HG03103 (cell line): ENCODE data around the gene SIRPA.

Experiments
- ATAC-seq: cut with Tn5 transposase; IDR thresholded peaks from one replicate; pipeline ENCODE4 v1.9.1; 2021; ENCODE audit warnings: low read depth; ENCODE audit not compliant: unreplicated experiment

Gene SIRPA

DNA sequence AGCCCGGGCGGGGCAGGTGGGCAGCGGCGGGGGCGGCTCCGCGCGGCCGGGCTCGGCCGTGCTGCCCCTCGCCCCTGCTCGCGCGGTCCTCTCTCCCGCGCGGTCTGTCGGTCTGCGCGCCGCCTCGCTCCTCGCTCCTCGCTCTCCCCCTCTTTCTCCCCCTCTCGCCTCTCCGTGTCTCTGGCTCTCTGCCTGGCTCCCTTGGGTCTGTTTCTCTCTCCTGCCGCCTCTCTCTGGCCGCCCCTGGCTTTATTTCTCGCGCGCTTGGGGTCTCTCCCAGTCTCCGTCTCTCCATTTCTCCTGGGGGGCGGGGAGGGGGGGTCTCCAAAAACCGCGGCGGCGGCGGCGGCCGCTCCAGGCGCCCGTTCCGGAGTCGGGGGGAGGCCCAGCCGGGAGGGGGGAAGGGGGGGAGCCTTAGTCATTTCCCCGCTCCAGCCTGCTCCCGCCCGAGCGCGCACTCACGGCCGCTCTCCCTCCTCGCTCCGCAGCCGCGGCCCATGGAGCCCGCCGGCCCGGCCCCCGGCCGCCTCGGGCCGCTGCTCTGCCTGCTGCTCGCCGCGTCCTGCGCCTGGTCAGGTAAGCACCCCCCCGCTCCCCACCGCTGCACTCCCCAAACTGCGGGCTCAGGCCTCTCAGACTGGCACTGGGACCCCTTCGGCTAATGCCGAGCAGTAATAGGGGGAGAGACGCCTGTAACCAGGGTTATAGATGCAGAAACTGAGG is at the start of gene SIRPA:
Gene SIRPA (plus strand): TSS at position 457 of the 723 bp plus-strand sequence. CDS start 41 bp downstream, at position 498.
- ATAC-seq: no peak

DNA sequence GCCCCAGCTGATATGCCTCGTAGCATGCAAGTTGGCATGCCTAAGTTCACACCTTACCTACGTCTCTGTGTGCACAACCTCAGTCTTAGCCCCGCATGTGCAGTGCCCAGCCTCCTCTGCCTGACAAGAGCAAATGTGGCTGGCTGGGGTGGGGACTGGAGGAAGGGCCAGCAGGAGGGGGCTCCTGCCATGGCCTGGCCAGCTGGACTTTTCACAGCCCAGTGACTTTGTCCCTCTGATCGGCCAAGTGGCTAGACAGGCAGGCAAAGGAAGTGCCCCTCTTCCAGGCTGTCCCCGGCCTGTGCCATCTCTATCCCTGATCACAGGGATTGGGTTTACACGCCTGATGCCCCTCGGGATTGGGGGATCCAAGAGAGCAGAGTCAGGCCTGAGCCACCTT is 49.5 kb upstream of the SIRPA start:
- ATAC-seq: no peak

DNA sequence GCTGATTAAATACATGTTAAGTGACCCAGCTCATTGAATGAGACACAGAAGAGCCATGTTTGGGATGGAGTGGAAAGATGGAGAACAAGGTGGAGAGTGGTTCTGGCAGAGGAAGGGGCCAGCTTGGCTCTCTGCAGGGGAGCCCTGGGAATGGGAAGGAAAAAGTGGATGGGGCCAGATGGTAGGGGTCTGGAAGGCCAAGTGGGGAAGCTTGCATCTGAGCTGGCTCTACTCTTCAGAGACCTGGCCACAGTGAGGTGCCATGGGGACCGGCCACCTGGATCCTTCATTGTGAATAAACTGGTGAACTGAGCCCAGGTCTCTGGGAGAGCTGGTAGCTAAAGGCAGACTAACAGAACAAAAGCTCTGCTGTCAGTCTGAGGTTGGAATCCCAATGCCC is 48.9 kb upstream of the SIRPA start:
- no peak for ATAC-seq

DNA sequence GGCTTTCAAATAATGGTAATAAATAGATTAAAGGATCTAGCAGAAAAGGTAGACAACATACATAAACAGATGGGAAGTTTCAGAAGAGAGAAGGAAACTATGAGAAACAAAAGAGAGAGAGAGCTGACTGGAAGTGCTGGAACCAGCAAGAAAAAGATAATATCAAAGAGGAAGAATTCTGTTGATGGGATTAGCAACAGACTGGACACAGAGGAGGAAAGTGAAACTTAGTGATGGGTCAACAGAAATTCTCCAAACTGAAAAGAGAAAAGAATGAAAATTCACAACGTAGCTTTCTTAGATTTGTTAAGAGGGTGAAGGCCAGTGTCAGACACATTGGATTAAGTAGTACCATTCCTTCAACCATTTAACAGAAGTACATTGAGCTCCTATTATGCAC is 48.3 kb upstream of the SIRPA start:
- no peak for ATAC-seq

DNA sequence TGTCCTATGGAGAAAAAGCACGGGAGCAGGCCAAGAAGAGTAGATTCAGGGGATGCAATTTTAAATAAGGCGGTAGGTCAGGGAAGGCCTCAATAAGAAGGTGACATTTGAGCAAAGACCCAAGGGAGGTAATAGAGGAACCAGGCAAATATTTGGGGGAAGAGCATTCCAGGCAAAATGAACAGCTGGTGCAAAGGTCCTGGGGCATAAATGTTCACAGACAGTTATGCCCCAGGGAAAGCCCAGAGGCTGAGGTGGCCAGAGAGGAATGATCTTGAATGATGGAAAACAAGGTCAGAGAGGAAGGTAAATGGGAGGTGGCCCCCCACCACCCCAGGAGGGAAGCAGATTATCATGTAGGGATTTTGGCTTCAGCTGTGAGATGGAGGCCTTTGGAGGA is 47.4 kb upstream of the SIRPA start:
- no peak for ATAC-seq

DNA sequence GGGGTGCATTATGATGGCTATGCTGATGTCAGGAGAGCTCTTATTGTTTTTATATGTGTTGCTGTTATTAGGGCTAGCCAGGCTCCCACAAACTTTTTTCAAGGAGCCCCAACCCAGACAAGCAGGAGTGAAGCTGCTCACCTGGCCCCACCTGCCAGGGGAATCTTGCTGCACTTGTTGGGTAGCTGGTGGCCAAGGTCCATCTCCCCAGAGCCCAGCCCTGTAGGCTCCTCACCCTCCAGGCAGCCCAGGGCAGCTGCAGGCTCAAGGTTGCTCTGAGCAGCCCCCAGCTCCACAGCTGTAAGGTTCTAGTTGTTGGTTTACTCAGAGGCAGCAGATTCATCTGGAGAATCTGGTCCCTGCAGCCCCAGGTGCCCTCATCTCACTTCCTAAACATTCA is 46.8 kb upstream of the SIRPA start:
- ATAC-seq: no peak

DNA sequence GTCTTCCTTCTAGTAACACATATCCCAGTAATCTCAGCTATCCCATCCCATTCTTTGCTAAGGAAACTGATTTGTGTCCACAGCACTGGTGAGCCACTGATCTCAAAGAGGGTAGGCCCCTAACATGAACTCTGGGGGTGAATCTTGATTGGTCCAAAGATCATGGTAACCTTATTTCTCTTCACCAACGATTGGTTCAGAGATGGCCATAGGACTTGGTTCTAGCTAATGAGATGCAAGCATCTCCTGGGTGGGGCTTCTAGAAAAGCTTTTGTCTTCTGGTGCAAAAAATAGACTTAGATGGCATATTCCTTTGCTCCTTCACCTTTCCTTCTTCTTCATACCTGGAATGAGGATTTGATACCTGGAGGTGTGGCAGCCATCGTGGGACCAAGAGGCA is 43.8 kb upstream of the SIRPA start:
- no peak for ATAC-seq

DNA sequence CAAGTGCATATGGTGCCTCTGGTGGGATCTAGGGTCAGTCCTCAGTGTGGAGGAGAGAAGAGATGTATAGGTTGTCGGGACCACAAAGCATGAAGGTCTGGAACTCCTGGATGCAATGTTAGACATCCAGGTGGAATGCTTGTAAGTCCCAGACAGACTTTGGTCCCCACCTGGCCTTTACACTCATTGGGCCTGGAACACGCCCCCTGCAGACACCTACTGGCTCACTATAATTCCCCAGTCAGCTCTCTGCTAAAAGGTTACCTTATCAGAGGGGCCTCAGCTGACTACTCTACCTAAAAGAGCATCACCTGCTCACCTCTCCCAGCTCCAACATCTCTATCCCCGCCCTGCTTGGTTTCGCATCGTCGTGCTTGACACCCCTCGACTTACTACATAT is 41.7 kb upstream of the SIRPA start:
- ATAC-seq: no peak

DNA sequence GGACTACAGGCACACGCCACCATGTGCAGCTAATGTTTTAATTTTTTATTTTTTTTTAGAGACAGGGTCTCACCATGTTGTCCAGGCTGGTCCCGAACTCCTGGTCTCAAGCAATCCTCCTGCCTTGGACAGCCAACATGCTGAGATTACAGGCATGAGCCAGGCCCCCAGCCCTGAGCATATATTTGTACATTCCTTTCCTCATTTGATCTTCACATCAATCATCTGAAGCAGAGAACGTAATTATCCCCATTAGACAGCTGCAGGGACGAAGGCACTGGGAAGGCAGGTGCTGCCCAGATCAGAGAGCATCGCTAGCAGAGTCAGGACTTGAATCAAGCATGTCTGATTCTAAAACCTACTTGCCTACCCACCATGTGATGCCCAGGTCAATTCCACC is 41.0 kb upstream of the SIRPA start:
- no peak for ATAC-seq

DNA sequence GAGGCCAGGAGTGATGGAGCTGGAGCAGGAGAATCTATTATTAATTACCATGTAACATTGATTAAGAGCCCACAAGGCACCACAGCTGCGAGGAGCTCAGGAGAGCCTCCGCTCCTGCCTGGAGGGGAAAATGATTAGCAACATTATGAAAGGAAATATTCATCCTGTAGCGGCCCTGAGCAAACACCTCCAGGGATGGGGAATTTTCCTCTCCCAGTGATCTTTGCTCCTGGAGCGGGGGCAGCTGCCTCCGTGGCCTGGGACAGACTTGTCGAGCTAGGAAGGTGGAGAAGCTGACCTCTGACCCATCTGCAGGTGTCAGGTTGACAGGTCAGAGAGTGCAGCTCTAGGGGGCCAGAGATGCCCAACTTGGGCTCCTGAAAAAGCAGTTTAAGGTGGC is 40.1 kb upstream of the SIRPA start:
- no peak for ATAC-seq

DNA sequence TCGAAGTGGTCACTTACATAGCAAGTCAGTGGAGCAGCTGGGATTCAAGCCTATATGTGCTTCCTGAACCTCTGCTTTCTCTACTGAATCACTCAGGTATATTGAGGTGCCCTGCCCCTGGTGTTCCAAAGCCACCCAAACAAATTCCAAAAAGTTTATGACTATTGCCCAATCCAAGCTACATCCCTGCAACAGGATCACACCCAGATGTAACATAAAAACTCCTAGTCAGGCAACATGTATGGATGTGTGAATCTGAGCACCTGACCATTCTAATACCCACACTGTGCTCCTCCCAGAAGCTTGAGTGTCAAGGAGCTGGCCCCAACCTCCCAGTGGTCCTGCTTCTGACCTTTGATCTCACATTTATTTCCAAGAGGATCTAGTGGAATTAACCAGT is 39.5 kb upstream of the SIRPA start:
- no peak for ATAC-seq

DNA sequence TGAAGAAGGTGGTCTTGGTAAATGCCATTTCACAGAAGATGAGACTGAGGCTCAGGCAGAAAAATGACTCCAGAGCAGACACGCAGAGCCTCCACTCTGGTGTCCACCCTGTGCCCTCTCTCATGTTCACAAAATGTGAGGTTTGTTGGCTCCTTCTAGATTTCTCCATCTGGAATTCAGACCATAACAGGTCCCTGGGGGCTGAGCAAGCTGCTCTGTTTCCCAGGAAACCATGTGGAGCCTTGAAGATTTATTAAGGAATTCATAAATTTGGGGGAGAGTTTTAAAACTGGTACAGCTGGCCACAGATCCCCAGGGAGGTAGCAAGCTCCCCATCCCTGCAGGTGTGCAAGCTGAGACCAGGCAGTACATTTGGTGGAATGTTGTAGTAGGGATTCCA is 38.8 kb upstream of the SIRPA start:
- ATAC-seq: no peak

DNA sequence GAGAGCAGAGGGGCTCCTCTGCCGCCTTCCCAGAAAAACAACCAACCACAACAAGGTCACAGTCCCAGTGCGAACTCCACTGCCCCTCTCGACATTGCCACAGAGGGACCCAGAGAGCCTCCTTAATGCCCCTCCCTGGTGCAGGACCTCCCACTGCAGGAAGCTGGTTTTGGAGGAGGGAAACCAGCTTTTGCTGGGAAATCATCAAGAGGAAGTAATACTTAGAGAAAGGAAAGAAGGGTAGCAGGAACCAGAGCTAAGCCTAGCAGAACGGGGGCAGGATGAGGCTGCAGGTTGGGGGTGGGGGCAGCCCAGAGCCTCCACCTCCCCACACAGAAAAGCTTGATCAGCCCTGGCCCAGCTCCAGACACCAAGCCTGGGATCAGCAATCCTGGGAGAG is 37.7 kb upstream of the SIRPA start:
- ATAC-seq: no peak

DNA sequence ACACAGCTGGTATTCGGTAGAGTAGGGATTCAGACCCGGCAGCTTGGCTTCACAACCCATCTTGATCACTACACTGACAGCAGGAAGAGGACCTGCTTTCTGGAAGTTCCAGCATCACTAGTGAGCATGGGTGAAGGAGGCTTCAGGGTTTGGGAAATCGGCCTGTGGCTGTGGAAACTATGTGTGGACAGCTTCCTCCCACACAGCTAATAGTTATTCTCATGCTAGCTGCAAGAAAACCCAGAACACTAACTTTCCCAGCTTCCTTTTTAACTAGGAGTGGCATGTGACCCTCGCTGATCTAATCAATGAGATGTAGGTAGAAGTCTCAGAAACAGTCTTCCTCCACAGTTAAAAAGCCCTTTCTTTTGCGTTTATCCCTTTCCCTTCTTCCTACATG is 36.3 kb upstream of the SIRPA start:
- no peak for ATAC-seq

DNA sequence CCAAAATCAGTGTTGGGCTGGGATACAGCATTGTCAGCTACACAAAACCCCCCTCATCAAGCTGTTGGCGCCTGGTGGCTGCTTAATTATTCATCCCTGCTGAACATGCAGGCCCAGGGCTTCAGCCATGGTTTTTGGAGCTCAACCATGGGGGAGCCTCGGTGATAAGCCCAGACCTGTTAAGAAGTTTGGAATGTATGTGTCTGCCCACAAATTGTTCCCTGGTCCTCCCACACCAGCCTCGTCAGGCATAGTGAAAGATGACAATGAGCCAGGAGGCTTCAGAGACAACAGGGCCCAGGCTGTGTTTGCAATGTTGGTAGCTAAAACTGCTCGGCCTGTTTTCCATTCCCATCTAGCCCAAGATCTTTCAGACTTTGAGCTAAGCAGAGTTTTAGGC is 34.8 kb upstream of the SIRPA start:
- no peak for ATAC-seq

DNA sequence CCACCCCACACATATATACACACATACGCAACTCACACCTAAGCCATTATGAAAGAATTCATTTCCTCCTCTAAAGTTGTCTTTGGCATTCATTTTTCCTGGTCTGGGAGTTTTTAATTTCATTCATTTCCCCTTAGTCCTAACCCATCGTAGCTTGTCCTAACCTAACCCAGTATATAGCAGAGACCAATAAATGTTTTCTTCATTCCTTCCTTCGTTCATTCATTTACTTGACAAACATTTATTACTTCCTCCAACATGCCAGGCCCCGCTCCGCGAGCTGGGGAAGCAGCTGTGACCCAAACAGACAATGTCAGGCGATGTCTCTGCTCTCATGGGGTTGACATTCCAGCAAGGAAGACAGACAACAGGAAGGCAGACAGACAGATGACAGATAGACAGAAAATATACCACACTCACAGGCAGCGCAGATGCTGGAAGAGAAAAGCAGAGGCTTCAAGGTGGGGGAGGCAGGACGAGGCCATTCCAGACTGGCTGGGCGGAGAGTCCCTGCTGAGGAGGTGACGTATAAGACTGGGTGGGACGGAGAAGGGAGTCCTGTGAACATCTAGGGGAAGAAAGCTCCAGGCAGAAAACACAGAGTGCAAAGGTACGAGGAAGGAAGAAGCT is 33.7 kb upstream of the SIRPA start:
- no peak for ATAC-seq

DNA sequence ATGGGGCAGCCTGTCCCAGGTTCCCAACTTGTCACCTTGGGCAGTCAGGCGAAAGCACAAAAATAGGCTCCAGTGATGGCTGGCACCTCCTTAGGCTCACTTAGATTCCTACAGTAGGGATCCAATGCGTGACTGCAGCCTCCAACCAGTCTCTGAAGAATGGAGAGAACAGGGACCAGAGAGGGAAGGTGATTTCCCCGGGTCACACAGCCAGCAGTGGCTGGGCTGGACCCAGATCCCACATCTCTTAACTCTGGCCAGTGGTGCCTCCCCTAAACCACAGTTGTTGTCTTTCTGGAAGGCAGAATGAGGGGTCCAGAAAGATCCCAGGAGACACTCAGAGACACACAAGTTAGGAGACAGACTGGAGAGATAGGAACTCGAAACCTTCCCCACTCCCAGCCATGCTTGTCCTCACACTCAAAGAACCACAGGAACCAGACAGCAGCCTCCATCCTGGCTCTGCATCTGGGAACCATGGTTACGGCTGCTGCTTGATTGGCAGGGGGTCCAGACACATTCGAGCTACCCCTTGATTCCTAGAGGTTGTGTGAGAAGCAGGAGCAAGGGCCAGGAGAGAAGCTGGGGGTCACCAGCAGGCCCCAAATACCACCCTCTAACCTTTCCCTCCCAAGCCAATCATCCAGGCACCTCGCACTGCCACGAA is 33.1 kb upstream of the SIRPA start:
- ATAC-seq: no peak

DNA sequence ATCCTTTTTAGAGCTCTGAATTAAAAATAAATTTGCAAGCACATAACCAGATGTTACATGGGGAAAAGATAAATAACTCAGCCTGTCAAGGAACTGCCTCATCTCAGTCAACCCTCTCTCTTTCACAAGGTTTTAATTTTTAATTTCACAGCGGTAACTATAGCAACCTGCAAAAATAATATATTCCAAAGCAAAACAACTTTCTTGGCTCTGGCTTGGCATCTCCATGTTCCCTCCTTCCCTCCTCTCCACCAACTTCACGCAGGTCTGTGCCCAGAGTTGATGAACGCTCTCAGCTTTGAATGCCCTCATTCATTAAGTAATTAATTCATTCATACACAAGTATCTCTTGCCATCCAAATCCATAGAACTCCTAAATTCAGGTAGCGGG is 32.5 kb upstream of the SIRPA start:
- ATAC-seq: no peak

DNA sequence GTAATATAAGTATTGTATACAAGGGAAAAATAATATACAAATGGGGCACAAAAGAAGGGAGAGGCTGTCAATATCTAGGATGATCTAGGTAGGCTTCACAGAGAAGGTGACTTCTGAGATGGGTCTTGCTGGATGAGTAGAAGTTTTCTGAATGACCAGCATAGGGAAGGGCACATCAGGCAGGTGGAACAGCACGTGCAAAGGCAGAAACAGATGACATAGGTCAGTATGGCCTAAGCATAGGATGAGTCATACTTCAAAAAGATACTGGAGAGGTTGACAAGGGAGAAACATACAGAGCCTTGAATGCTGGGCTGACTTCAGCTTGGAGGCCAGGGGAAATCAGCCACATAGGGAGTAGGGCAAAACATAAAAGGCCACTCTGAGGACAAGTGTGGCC is 31.9 kb upstream of the SIRPA start:
- ATAC-seq: no peak

DNA sequence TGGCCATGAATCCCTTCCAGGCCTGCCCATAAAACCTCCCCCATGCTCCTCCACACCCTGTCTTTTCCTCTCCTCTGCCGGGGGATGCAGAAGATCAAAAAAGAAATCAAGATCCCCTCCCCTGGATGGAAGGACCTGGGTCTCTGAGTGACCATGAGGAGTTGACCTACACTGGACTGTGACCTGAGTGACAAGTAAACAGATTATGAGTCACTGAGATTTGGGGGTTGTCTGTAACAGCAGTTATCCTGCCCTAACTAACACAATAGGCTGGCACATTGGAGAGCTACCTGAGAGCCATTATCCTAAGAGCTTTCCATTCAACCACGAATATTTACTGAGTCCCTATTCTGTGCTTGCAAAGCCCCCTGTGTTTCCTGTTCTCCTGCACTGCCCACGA is 28.4 kb upstream of the SIRPA start:
- no peak for ATAC-seq

DNA sequence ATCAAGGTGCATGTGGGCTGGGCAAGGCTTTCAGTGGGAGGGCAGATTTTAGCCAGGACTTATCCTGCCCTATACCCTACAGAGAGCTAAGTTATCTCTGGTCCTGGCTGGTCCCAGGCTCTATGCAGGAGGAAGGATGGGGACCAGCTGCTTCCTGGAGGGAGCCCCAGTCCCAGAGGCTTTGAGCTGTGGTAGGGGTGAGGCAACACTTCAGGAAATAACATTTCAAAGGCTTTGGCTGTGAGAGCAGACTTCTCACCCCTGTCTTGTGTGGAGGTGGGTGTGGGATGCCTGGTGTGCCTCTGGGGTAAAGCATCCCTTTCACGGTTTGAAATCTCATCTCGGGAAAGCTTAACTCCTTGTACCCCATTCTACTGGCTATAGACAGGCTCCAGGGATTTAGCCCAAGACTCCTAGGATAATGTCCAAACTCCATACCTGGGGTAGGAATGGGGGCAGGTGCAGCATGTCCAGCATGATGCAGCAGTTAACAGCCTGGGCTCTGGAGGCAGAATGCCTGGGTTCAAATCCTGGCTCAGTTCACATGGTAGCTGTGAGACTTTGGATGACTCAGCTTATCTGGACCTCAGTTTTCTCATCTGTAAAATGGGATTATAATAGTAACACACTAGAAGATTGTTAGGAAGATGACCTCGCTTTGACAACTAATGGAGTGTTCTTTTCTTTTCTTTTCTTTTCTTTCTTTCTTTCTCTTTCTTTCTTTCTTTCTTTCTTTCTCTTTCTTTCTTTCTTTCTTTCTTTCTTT is 27.5 kb upstream of the SIRPA start:
- no peak for ATAC-seq
